ENCODE results near the gene MAST2.
"Not testable (repeated sequence)": the region's sequence is repeated elsewhere in the genome, so short reads cannot be mapped to it uniquely, and the experiment has no call there.

The MAST2 gene

GRCh38 chr1:46056325-46056724 is 252.9 kb downstream of the MAST2 start:
- Histone ChIP-seq H3K4me2 (ENCODE audit: low read length) (no peak overlapping the region), H3K36me3 (ENCODE audit: insufficient read depth, low read length) (peaks cover 14% of the 10 kb centered on the region), H3K79me2 (ENCODE audit: insufficient read depth, low read length) (no peaks in the 10 kb centered on the region), H4K20me1 (ENCODE audit: insufficient read depth, low read length) (no peaks in the 10 kb centered on the region), H3K27ac (ENCODE audit: low read depth, low read length, poor library complexity, severe bottlenecking) (no peak overlapping the region), H3K4me1 (ENCODE audit: insufficient read depth, low read length, severe bottlenecking) (no peaks in the 10 kb centered on the region), H3F3A (ENCODE audit: insufficient read depth, low read length) (no peaks in the 10 kb centered on the region), H3K4me3 (ENCODE audit: low read depth, low read length, poor library complexity, severe bottlenecking) (no peak overlapping the region), H3K9me2 (ENCODE audit: low read depth, low read length) (no peaks in the 10 kb centered on the region), H2AFZ (ENCODE audit: low read length) (no peak overlapping the region), H3K27me3 (ENCODE audit: insufficient read depth, low read length) (no peaks in the 10 kb centered on the region), H3K9me3 (ENCODE audit: low read length) (no peaks in the 10 kb centered on the region), H3K9ac (ENCODE audit: low read length) (no peak overlapping the region)
- TF ChIP-seq EZH2 (IDR thresholded peaks at IDR 0.05; ENCODE audit: borderline replicate concordance, low read length) (no peak), CTCF (IDR thresholded peaks at IDR 0.05; ENCODE audit: low read length) (no peak)

GRCh38 chr1:46057215-46057614 is 253.8 kb downstream of the MAST2 start:
- H3K4me2 ChIP-seq (ENCODE audit: low read length); H3K27me3 ChIP-seq (ENCODE audit: insufficient read depth, low read length); H3K4me1 ChIP-seq (ENCODE audit: insufficient read depth, low read length, severe bottlenecking); H3K9me2 ChIP-seq (ENCODE audit: low read depth, low read length); H2AFZ ChIP-seq (ENCODE audit: low read length); H3K79me2 ChIP-seq (ENCODE audit: insufficient read depth, low read length); H3K9me3 ChIP-seq (ENCODE audit: low read length); H4K20me1 ChIP-seq (ENCODE audit: insufficient read depth, low read length); H3K4me3 ChIP-seq (ENCODE audit: low read depth, low read length, poor library complexity, severe bottlenecking); H3K9ac ChIP-seq (ENCODE audit: low read length); H3F3A ChIP-seq (ENCODE audit: insufficient read depth, low read length); H3K27ac ChIP-seq (ENCODE audit: low read depth, low read length, poor library complexity, severe bottlenecking): not testable (repeated sequence)
- H3K36me3 ChIP-seq (ENCODE audit: insufficient read depth, low read length): peaks cover 20% of the 10 kb centered on the region

GRCh38 chr1:46057781-46058180 is 254.4 kb downstream of the MAST2 start:
- H3K9ac ChIP-seq (ENCODE audit: low read length): no peak overlapping the region
- no peak for TF ChIP-seq EZH2 (IDR thresholded peaks at IDR 0.05; ENCODE audit: borderline replicate concordance, low read length)
- no peak for TF ChIP-seq CTCF (IDR thresholded peaks at IDR 0.05; ENCODE audit: low read length)
- H3K4me1 ChIP-seq (ENCODE audit: insufficient read depth, low read length, severe bottlenecking): peaks cover 4% of the 10 kb centered on the region
- H3K27me3 ChIP-seq (ENCODE audit: insufficient read depth, low read length): no peaks in the 10 kb centered on the region
- H3K79me2 ChIP-seq (ENCODE audit: insufficient read depth, low read length): no peaks in the 10 kb centered on the region
- H3K27ac ChIP-seq (ENCODE audit: low read depth, low read length, poor library complexity, severe bottlenecking): no peak overlapping the region
- H3K9me3 ChIP-seq (ENCODE audit: low read length): no peaks in the 10 kb centered on the region
- H3F3A ChIP-seq (ENCODE audit: insufficient read depth, low read length): no peaks in the 10 kb centered on the region
- H2AFZ ChIP-seq (ENCODE audit: low read length): no peak overlapping the region
- no peak overlapping the region for H3K4me2 ChIP-seq (ENCODE audit: low read length)
- H3K36me3 ChIP-seq (ENCODE audit: insufficient read depth, low read length): peaks cover 20% of the 10 kb centered on the region
- no peaks in the 10 kb centered on the region for H3K9me2 ChIP-seq (ENCODE audit: low read depth, low read length)
- H3K4me3 ChIP-seq (ENCODE audit: low read depth, low read length, poor library complexity, severe bottlenecking): no peak overlapping the region
- H4K20me1 ChIP-seq (ENCODE audit: insufficient read depth, low read length): no peaks in the 10 kb centered on the region

GRCh38 chr1:46058936-46059335 is 255.5 kb downstream of the MAST2 start:
- H4K20me1 ChIP-seq (ENCODE audit: insufficient read depth, low read length): no peaks in the 10 kb centered on the region
- H3K4me3 ChIP-seq (ENCODE audit: low read depth, low read length, poor library complexity, severe bottlenecking): no peak overlapping the region

More at GRCh38 chr1:46058936-46059335, 255.5 kb downstream of the MAST2 start:
- peaks cover 6% of the 10 kb centered on the region for H3K4me1 ChIP-seq (ENCODE audit: insufficient read depth, low read length, severe bottlenecking)
- no peak overlapping the region for H2AFZ ChIP-seq (ENCODE audit: low read length)
- no peak overlapping the region for H3K4me2 ChIP-seq (ENCODE audit: low read length)
- no peaks in the 10 kb centered on the region for H3K27me3 ChIP-seq (ENCODE audit: insufficient read depth, low read length)
- H3K36me3 ChIP-seq (ENCODE audit: insufficient read depth, low read length): peaks cover 20% of the 10 kb centered on the region
- H3K9me3 ChIP-seq (ENCODE audit: low read length): no peaks in the 10 kb centered on the region
- no peak for TF ChIP-seq EZH2 (IDR thresholded peaks at IDR 0.05; ENCODE audit: borderline replicate concordance, low read length)
- TF ChIP-seq CTCF (IDR thresholded peaks at IDR 0.05; ENCODE audit: low read length): no peak
- H3K9me2 ChIP-seq (ENCODE audit: low read depth, low read length): no peaks in the 10 kb centered on the region
- H3K9ac ChIP-seq (ENCODE audit: low read length): no peak overlapping the region
- H3F3A ChIP-seq (ENCODE audit: insufficient read depth, low read length): no peaks in the 10 kb centered on the region
- no peaks in the 10 kb centered on the region for H3K79me2 ChIP-seq (ENCODE audit: insufficient read depth, low read length)
- no peak overlapping the region for H3K27ac ChIP-seq (ENCODE audit: low read depth, low read length, poor library complexity, severe bottlenecking)

Data from OCI-LY1 (cell line).